HCT116 (cell line): ENCODE measurements around the gene USP28. TPM values are rescaled to one million over a fixed set of nuclear protein-coding genes. Genes with fewer than 3 reads are reported as not detected.

Experiments
- ATAC-seq: fragments of 200-7000 bp; cut with Tn5 transposase; 2 replicates; pipeline ENCODE4 v1.9.1; 2020; ENCODE audit warnings: mild to moderate bottlenecking, moderate library complexity
- BruUV-seq: library from RNA; stranded (reverse); fragments of 400-500 nt; replicated peaks from 2 replicates; lab custom pipeline; 2021; lab: Mats Ljungman, UMichigan
- CTCF ChIA-PET: fragments of 300-600 bp; sonication (Branson Sonifier 250); formaldehyde crosslinking; loops from one replicate; lab custom pipeline; 2021; ENCODE audit warnings: antibody characterized with exemption; lab: Charles Lee
- POLR2A ChIA-PET: fragments of 300-600, 350-600 bp; sonication (Branson Sonifier 250); formaldehyde crosslinking; loops from one replicate; lab custom pipeline; 2021; ENCODE audit warnings: antibody characterized with exemption; lab: Charles Lee
- RAD21 ChIA-PET, 2 experiments: fragments of 300-600 bp; sonication (Branson Sonifier 250); formaldehyde crosslinking; loops; one replicate each; lab custom pipeline; 2023; ENCODE audit warnings: low total read pairs in 2 of 2; ENCODE audit not compliant: uncharacterized antibody in 2 of 2, unreplicated experiment in 2 of 2, low non-redundant PET in 1 of 2; lab: Charles Lee
- DNase-seq: peaks from one replicate; pipeline ENCODE4 v3.0.0-alpha.2; 2010; ENCODE audit warnings: low read depth, low spot score
- H2AFZ ChIP-seq: fragments of 200-600 bp; shearing (Covaris generic), sonication (generic); 2 replicates; pipeline ENCODE4 v1.6.1; 2017; ENCODE audit warnings: low read depth, mixed run types, mixed read lengths, antibody characterized with exemption, low read length; ENCODE audit not compliant: poor library complexity, severe bottlenecking
- H3K27ac ChIP-seq: 2 replicates; pipeline ENCODE4 v1.5.1; 2012; ENCODE audit warnings: low read depth, low read length
- H3K27me3 ChIP-seq: fragments of 200-600 bp; sonication (generic); 2 replicates; pipeline ENCODE4 v1.6.1; 2016; ENCODE audit warnings: mixed run types, low read length, mixed read lengths; ENCODE audit not compliant: insufficient read depth
- H3K36me3 ChIP-seq, 2 experiments: fragments of 200-500 bp in 1 of 2; fragments of 200-600 bp in 1 of 2; sonication (Bioruptor generic) in 1 of 2; sonication (generic) in 1 of 2; 2 replicates each; pipeline versions ENCODE4 v1.5.1 to v1.6.1; 2014 to 2016; ENCODE audit warnings: low read length in 2 of 2, inconsistent platforms in 1 of 2, mixed read lengths in 1 of 2, mixed run types in 1 of 2; ENCODE audit not compliant: insufficient read depth in 2 of 2, control insufficient read depth in 1 of 2
- H3K4me1 ChIP-seq, 2 experiments: fragments of 200-600 bp in 1 of 2; sonication (generic) in 1 of 2; 2 replicates each; pipeline versions ENCODE4 v1.5.1 to v1.6.1; 2012 to 2017; ENCODE audit warnings: low read length in 2 of 2, inconsistent platforms in 1 of 2, mild to moderate bottlenecking in 1 of 2, mixed read lengths in 1 of 2, mixed run types in 1 of 2, moderate library complexity in 1 of 2; ENCODE audit not compliant: insufficient read depth in 2 of 2, control insufficient read depth in 1 of 2
- H3K4me2 ChIP-seq: fragments of 200-600 bp; sonication (generic); 2 replicates; pipeline ENCODE4 v1.6.1; 2017; ENCODE audit warnings: mixed run types, low read length, mixed read lengths
- H3K4me3 ChIP-seq, 2 experiments: fragments of 200-600 bp in 1 of 2; sonication (generic) in 1 of 2; replicated peaks in 1 of 2; 2 replicates each; pipeline ENCODE4 v1.5.1; 2011 to 2016; ENCODE audit warnings: low read length in 2 of 2, control low read depth in 1 of 2, low read depth in 1 of 2, mild to moderate bottlenecking in 1 of 2, mixed read lengths in 1 of 2, mixed run types in 1 of 2
- H3K79me2 ChIP-seq: fragments of 200-600 bp; sonication (generic); 2 replicates; pipeline ENCODE4 v1.6.1; 2017; ENCODE audit warnings: mild to moderate bottlenecking, mixed run types, low read length, moderate library complexity, mixed read lengths; ENCODE audit not compliant: insufficient read depth
- H3K9ac ChIP-seq: fragments of 200-600 bp; sonication (generic); 2 replicates; pipeline ENCODE4 v1.6.1; 2016; ENCODE audit warnings: low read length, mixed read lengths
- H3K9me2 ChIP-seq: fragments of 200-600 bp; sonication (generic), shearing (Covaris generic); 2 replicates; pipeline ENCODE4 v1.6.1; 2017; ENCODE audit warnings: mixed run types, mild to moderate bottlenecking, moderate library complexity; ENCODE audit not compliant: insufficient read depth
- H3K9me3 ChIP-seq, 2 experiments: fragments of 200-500 bp in 1 of 2; fragments of 200-600 bp in 1 of 2; sonication (Bioruptor generic) in 1 of 2; sonication (generic) in 1 of 2; 2 replicates each; pipeline ENCODE4 v1.6.1; 2014 to 2017; ENCODE audit warnings: low read length in 2 of 2, mixed read lengths in 2 of 2, inconsistent platforms in 1 of 2, low read depth in 1 of 2, mild to moderate bottlenecking in 1 of 2, mixed run types in 1 of 2, moderate library complexity in 1 of 2; ENCODE audit not compliant: control insufficient read depth in 1 of 2, insufficient read depth in 1 of 2
- H4K20me1 ChIP-seq: fragments of 200-600 bp; sonication (generic), shearing (Covaris generic); 2 replicates; pipeline ENCODE4 v1.6.1; 2017; ENCODE audit warnings: mixed run types, mild to moderate bottlenecking, moderate library complexity; ENCODE audit not compliant: insufficient read depth
- CBX3 ChIP-seq: IDR thresholded peaks from 2 replicates; pipeline ENCODE4 v1.6.1; 2012; ENCODE audit warnings: low read depth
- CTCF ChIP-seq, 3 experiments: fragments of 200-600 bp in 1 of 3; sonication (generic) in 1 of 3; IDR thresholded peaks in 2 of 3; conservative IDR thresholded peaks in 1 of 3; 2 replicates each; pipeline ENCODE4 v1.5.1; 2012 to 2017; ENCODE audit warnings: low read depth in 2 of 3, low read length in 2 of 3, antibody characterized with exemption in 1 of 3, borderline replicate concordance in 1 of 3, control low read depth in 1 of 3, mild to moderate bottlenecking in 1 of 3, mixed read lengths in 1 of 3, mixed run types in 1 of 3, moderate library complexity in 1 of 3; ENCODE audit not compliant: insufficient read depth in 1 of 3
- EGR1 ChIP-seq: IDR thresholded peaks from 2 replicates; pipeline ENCODE4 v1.6.1; 2012; ENCODE audit warnings: low read depth
- ELF1 ChIP-seq: IDR thresholded peaks from 2 replicates; pipeline ENCODE4 v1.6.1; 2012; ENCODE audit warnings: low read depth, borderline replicate concordance
- EZH2 ChIP-seq: fragments of 200-600 bp; sonication (generic); IDR thresholded peaks from 2 replicates; pipeline ENCODE4 v1.6.1; 2017; ENCODE audit warnings: antibody characterized with exemption, mixed run types
- FOSL1 ChIP-seq: IDR thresholded peaks from 2 replicates; pipeline ENCODE4 v1.6.1; 2012; ENCODE audit warnings: low read depth
- JUND ChIP-seq: IDR thresholded peaks from 2 replicates; pipeline ENCODE4 v1.6.1; 2012
- POLR2A ChIP-seq: IDR thresholded peaks from 2 replicates; pipeline ENCODE4 v1.7.0; 2011; ENCODE audit warnings: borderline replicate concordance; ENCODE audit not compliant: insufficient read depth, insufficient read length; ENCODE audit errors: extremely low read depth
- POLR2AphosphoS5 ChIP-seq: IDR thresholded peaks from 2 replicates; pipeline ENCODE4 v1.6.1; 2011; ENCODE audit warnings: mild to moderate bottlenecking, low read depth, low read length, moderate library complexity
- SP1 ChIP-seq: IDR thresholded peaks from 2 replicates; pipeline ENCODE4 v1.6.1; 2012; ENCODE audit warnings: low read depth
- SRF ChIP-seq: IDR thresholded peaks from 2 replicates; pipeline ENCODE4 v1.6.1; 2012; ENCODE audit warnings: low read depth
- TCF7L2 ChIP-seq: IDR thresholded peaks from 2 replicates; pipeline ENCODE4 v1.7.0; 2011; ENCODE audit warnings: borderline replicate concordance, inconsistent platforms; ENCODE audit not compliant: insufficient read depth, insufficient read length; ENCODE audit errors: extremely low read depth
- YY1 ChIP-seq: IDR thresholded peaks from 2 replicates; pipeline ENCODE4 v1.6.1; 2011; ENCODE audit warnings: low read length, low read depth, moderate library complexity, mild to moderate bottlenecking; ENCODE audit not compliant: insufficient replicate concordance; ENCODE audit errors: extremely low read depth
- ZBTB33 ChIP-seq: IDR thresholded peaks from 2 replicates; pipeline ENCODE4 v1.6.1; 2011; ENCODE audit warnings: mild to moderate bottlenecking, low read length, moderate library complexity; ENCODE audit not compliant: insufficient replicate concordance; ENCODE audit errors: extremely low read depth
- ZFX ChIP-seq: fragments of 450-650 bp; IDR thresholded peaks from 2 replicates; pipeline ENCODE4 v1.6.1; 2017
- ZNF274 ChIP-seq: fragments of 200-500 bp; sonication (Bioruptor generic); IDR thresholded peaks from 2 replicates; pipeline ENCODE4 v1.6.1; 2014; ENCODE audit warnings: mild to moderate bottlenecking, low read depth, low read length, inconsistent platforms
- intact Hi-C: fragments of 100-400 bp; cut with micrococcal nuclease; formaldehyde crosslinking; loops from 2 replicates; pipeline ENCODE4 v1.10.0; 2022
- total RNA-seq: library from RNA; stranded (reverse); gene quantifications from one replicate; pipeline ENCODE4 v1.2.1, GENCODE V29; 2021; ENCODE audit not compliant: unreplicated experiment
- TF ChIP-seq, protein P1 (sequence below): IDR thresholded peaks from 2 replicates; pipeline ENCODE4 v1.6.1; 2012; ENCODE audit warnings: low read depth

USP28 gene
- total RNA-seq, 1 experiment from 2014 or later: 23.5 TPM

GRCh38 chr11:113838005-113838404 is 37.4 kb downstream of the USP28 start:
- Histone ChIP-seq H3K9me2 (no peaks in the 10 kb centered on the region), H3K9ac (no peak overlapping the region), H4K20me1 (no peaks in the 10 kb centered on the region)
- ChIA-PET POLR2A (no interaction called here), CTCF (no interaction called here)
- no peak for ATAC-seq
- TF ChIP-seq ELF1 (no peak), POLR2A (no peak), ZBTB33 (no peak), SRF (no peak), SP1 (no peak), EZH2 (no peak), YY1 (no peak), EGR1 (no peak), ZFX (no peak), JUND (no peak), TCF7L2 (no peak), POLR2AphosphoS5 (no peak), FOSL1 (no peak), ZNF274 (no peak), CBX3 (no peak), CTCF (IDR thresholded peaks at IDR 0.05 in 2 of 3, conservative IDR thresholded peaks at IDR 0.05 in 1 of 3; ENCODE audit: borderline replicate concordance in 1 of 3, insufficient read depth in 1 of 3, low read depth in 2 of 3, low read length in 2 of 3) (no peak)
- TF ChIP-seq, protein P1, sequence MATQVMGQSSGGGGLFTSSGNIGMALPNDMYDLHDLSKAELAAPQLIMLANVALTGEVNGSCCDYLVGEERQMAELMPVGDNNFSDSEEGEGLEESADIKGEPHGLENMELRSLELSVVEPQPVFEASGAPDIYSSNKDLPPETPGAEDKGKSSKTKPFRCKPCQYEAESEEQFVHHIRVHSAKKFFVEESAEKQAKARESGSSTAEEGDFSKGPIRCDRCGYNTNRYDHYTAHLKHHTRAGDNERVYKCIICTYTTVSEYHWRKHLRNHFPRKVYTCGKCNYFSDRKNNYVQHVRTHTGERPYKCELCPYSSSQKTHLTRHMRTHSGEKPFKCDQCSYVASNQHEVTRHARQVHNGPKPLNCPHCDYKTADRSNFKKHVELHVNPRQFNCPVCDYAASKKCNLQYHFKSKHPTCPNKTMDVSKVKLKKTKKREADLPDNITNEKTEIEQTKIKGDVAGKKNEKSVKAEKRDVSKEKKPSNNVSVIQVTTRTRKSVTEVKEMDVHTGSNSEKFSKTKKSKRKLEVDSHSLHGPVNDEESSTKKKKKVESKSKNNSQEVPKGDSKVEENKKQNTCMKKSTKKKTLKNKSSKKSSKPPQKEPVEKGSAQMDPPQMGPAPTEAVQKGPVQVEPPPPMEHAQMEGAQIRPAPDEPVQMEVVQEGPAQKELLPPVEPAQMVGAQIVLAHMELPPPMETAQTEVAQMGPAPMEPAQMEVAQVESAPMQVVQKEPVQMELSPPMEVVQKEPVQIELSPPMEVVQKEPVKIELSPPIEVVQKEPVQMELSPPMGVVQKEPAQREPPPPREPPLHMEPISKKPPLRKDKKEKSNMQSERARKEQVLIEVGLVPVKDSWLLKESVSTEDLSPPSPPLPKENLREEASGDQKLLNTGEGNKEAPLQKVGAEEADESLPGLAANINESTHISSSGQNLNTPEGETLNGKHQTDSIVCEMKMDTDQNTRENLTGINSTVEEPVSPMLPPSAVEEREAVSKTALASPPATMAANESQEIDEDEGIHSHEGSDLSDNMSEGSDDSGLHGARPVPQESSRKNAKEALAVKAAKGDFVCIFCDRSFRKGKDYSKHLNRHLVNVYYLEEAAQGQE: no peak
- TF ChIP-seq, all 23 proteins: peak for 0
- no peak overlapping the region for H3K4me2 ChIP-seq
- H3K36me3 ChIP-seq: peaks cover 4 to 11% of the 10 kb centered on the region in 2 experiments; a peak in 2 of 4 replicates
- RAD21 ChIA-PET: no interaction called here
- no peak overlapping the region for H3K4me3 ChIP-seq
- DNase-seq: no peak
- no peak overlapping the region for H2AFZ ChIP-seq
- intact Hi-C loops: no loop called here
- H3K9me3 ChIP-seq: no peaks in the 10 kb centered on the region
- H3K79me2 ChIP-seq: no peaks in the 10 kb centered on the region
- BruUV-seq: no TSS peak
- no peaks in the 10 kb centered on the region for H3K27me3 ChIP-seq
- H3K27ac ChIP-seq: no peak overlapping the region
- no peaks in the 10 kb centered on the region for H3K4me1 ChIP-seq
